ENCODE measurements around the gene LRG1. TPM values are rescaled to one million over a fixed set of nuclear protein-coding genes. Genes with fewer than 3 reads are reported as not detected.

LRG1 gene
- total and polyA plus RNA-seq, 2 of the 13 experiments (the other 11 are each of a cell fraction or from before 2014, with no cell fraction given): 12.0 to 39.3 TPM

- TF ChIP-seq TRIM22 (IDR thresholded peaks at IDR 0.05): no peak
- TF ChIP-seq NR2C2 (CRISPR knock-in tag; IDR thresholded peaks at IDR 0.05; ENCODE audit: borderline replicate concordance): 0 out of 2 replicates have a peak, but pooled peaks have one; percentile 20
- peak; percentile 69 for TF ChIP-seq BCL6 (CRISPR knock-in tag; IDR thresholded peaks at IDR 0.05)
- TF ChIP-seq GATAD2A (CRISPR knock-in tag; IDR thresholded peaks at IDR 0.05): peak; percentile 83
- TF ChIP-seq EEA1 (CRISPR knock-in tag; IDR thresholded peaks at IDR 0.05; ENCODE audit: borderline replicate concordance): peak; percentile 54; the same call in 1 of the 2 replicates
- TF ChIP-seq ZNF260 (CRISPR knock-in tag; IDR thresholded peaks at IDR 0.05; ENCODE audit: borderline replicate concordance, low read depth): no peak
- 0 out of 2 replicates have a peak, but pooled peaks have one; percentile 51 for TF ChIP-seq HMGXB3 (CRISPR knock-in tag; IDR thresholded peaks at IDR 0.05; ENCODE audit: borderline replicate concordance)
- TF ChIP-seq ZNF441 (CRISPR knock-in tag; IDR thresholded peaks at IDR 0.05; ENCODE audit: borderline replicate concordance): 0 out of 2 replicates have a peak, but pooled peaks have one; percentile 31
- peak; percentile 86 for TF ChIP-seq HOXA3 (CRISPR knock-in tag; IDR thresholded peaks at IDR 0.05)
- TF ChIP-seq ZNF276 (CRISPR knock-in tag; IDR thresholded peaks at IDR 0.05; ENCODE audit: low read depth): 0 out of 2 replicates have a peak, but pooled peaks have one; percentile 34
- peak; percentile 78; the same call in 1 of the 2 replicates for TF ChIP-seq ZNF605 (CRISPR knock-in tag; IDR thresholded peaks at IDR 0.05)
- TF ChIP-seq ZNF274 (CRISPR knock-in tag; IDR thresholded peaks at IDR 0.05): peak; percentile 80
- peak in 1 of 2 experiments; percentile 74; a peak in 2 of 4 replicates for TF ChIP-seq KLF16 (CRISPR knock-in tag; IDR thresholded peaks at IDR 0.05)
- TF ChIP-seq TFDP2 (CRISPR knock-in tag; IDR thresholded peaks at IDR 0.05): peak; percentile 79
- TF ChIP-seq HNF4G (IDR thresholded peaks at IDR 0.05; ENCODE audit: borderline replicate concordance, low read depth, low read length): no peak
- no peak for TF ChIP-seq HNF4G (CRISPR knock-in tag; IDR thresholded peaks at IDR 0.05; ENCODE audit: borderline replicate concordance, low read depth)
- TF ChIP-seq ZNF350 (CRISPR knock-in tag; IDR thresholded peaks at IDR 0.05; ENCODE audit: borderline replicate concordance, low read depth): peak; percentile 63
- TF ChIP-seq GATAD1 (CRISPR knock-in tag; IDR thresholded peaks at IDR 0.05): 0 out of 2 replicates have a peak, but pooled peaks have one; percentile 42
- no peak for TF ChIP-seq ZNF138 (CRISPR knock-in tag; IDR thresholded peaks at IDR 0.05; ENCODE audit: low read depth)
- peak; percentile 76; the same call in 1 of the 2 replicates for TF ChIP-seq CCDC6 (CRISPR knock-in tag; IDR thresholded peaks at IDR 0.05)
- 0 out of 2 replicates have a peak, but pooled peaks have one; percentile 42 for TF ChIP-seq ZNF761 (CRISPR knock-in tag; conservative IDR thresholded peaks at IDR 0.05)
These were observed 8.2 kb downstream of the LRG1 start (continued) for GRCh38 chr19:4531562-4532165.
